NT2/D1 (cell line): ENCODE results near the gene TMTC4.

ENCODE experiments used
- SUZ12 ChIP-seq: IDR thresholded peaks from 2 replicates; pipeline ENCODE4 v1.6.1; 2011; ENCODE audit not compliant: insufficient read length, insufficient read depth; ENCODE audit errors: extremely low read depth
- YY1 ChIP-seq: IDR thresholded peaks from 2 replicates; pipeline ENCODE4 v1.6.1; 2011; ENCODE audit not compliant: insufficient read length, insufficient read depth
- ZNF274 ChIP-seq: IDR thresholded peaks from 2 replicates; pipeline ENCODE4 v1.6.1; 2011; ENCODE audit warnings: mild to moderate bottlenecking, low read depth, low read length

GRCh38 chr13:100620792-100621191, 53.8 kb downstream of the TMTC4 start:
- no peak for TF ChIP-seq ZNF274
- no peak for TF ChIP-seq YY1
- TF ChIP-seq SUZ12, result no peak
